GM12891 (cell line): Measurements from ENCODE around the gene IRF5. TPM values are rescaled to one million over a fixed set of nuclear protein-coding genes. Genes with fewer than 3 reads are reported as not detected.

Experiments
- DNase-seq: peaks from one replicate; pipeline ENCODE4 v3.0.0; 2011; ENCODE audit warnings: low spot score; ENCODE audit not compliant: insufficient read length
- FAIRE-seq: peaks from 2 replicates; lab custom pipeline; 2011; peaks lifted over from hg19 to GRCh38; lab: Jason Lieb, UNC
- PAX5 ChIP-seq: IDR thresholded peaks from 2 replicates; pipeline ENCODE4 v1.6.1; 2011; ENCODE audit warnings: low read length, moderate library complexity, mild to moderate bottlenecking; ENCODE audit not compliant: insufficient read depth, severe bottlenecking
- POLR2A ChIP-seq: IDR thresholded peaks from 2 replicates; pipeline ENCODE4 v1.6.1; 2011; ENCODE audit warnings: low read depth, low read length, control low read depth
- POLR2AphosphoS5 ChIP-seq: IDR thresholded peaks from 2 replicates; pipeline ENCODE4 v1.6.1; 2011; ENCODE audit warnings: low read depth, low read length, control low read depth
- POU2F2 ChIP-seq: IDR thresholded peaks from 2 replicates; pipeline ENCODE4 v1.6.1; 2011; ENCODE audit warnings: low read depth, mild to moderate bottlenecking, control low read depth, low read length, moderate library complexity
- SPI1 ChIP-seq: IDR thresholded peaks from 2 replicates; pipeline ENCODE4 v1.6.1; 2011; ENCODE audit warnings: low read depth, low read length, control low read depth
- TAF1 ChIP-seq: IDR thresholded peaks from 2 replicates; pipeline ENCODE4 v1.6.1; 2011; ENCODE audit warnings: low read depth, low read length, control low read depth
- polyA plus RNA-seq: library from polyadenylated mRNA; unstranded; fragments of >200 nt; gene quantifications from one replicate; pipeline ENCODE4 v1.2.1, GENCODE V29; 2012; ENCODE audit warnings: low read depth, missing spikeins, inconsistent platforms; ENCODE audit not compliant: missing spikeins

The IRF5 gene, protein sequence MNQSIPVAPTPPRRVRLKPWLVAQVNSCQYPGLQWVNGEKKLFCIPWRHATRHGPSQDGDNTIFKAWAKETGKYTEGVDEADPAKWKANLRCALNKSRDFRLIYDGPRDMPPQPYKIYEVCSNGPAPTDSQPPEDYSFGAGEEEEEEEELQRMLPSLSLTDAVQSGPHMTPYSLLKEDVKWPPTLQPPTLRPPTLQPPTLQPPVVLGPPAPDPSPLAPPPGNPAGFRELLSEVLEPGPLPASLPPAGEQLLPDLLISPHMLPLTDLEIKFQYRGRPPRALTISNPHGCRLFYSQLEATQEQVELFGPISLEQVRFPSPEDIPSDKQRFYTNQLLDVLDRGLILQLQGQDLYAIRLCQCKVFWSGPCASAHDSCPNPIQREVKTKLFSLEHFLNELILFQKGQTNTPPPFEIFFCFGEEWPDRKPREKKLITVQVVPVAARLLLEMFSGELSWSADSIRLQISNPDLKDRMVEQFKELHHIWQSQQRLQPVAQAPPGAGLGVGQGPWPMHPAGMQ
- 66.9 TPM for polyA plus RNA-seq

DNA sequence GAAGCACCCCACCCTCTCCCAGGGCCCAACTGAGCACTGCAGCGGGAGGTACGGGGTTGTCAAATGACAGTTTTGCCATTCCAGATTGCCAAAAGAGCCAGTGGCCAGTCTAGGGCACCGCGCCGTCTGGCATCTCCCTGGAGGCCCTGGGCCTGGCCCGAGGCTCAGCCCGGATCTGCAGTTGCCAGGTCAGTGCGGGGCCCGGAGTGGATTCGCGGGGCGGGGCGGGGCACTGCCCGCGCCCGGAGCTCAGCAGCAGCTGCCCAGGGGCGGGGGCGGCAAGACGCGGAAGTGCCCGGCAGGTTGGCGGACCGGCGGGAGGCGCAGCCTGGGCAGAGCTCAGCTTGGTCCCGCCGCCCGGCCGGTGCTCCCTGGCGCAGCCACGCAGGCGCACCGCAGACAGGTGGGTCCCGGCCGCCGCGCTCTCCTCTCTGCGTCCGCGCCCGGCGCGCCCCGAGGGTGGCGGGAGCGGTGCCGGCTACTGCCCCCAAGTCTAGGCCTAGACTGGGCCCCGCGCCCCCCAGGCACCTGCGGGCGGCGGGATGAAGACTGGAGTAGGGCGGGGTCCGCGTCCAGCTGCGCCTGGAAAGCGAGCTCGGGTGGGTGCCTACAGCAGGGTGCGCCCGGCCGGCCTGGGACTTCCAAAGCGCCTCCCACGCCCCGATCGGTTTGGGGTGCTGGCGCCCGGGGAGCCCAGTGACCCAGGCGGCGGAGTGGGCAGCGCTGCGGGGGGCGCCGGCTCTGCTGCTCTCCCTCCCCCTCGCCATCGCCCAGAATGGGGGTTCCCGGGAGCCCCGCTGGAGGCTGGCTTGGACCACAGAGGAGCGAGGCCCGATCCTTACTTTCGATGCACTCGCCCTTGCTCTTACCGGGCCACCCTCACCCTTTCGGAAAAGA lies at the start of gene IRF5:
Gene IRF5, plus strand, starts transcription at position 281 of the 897 bp plus-strand sequence. CDS start 4,155 bp downstream, outside the sequence.
- FAIRE-seq (peak; percentile 66), DNase-seq (no peak)
- 0 out of 2 replicates have a peak, but pooled peaks have one; percentile 23 for TF ChIP-seq SPI1
- no peak for TF ChIP-seq POU2F2
- TF ChIP-seq POLR2AphosphoS5: peak; percentile 81
- TF ChIP-seq PAX5: no peak
- no peak; the same call in none of the 2 replicates for TF ChIP-seq POLR2A
- TF ChIP-seq TAF1: 0 out of 2 replicates have a peak, but pooled peaks have one; percentile 64

DNA sequence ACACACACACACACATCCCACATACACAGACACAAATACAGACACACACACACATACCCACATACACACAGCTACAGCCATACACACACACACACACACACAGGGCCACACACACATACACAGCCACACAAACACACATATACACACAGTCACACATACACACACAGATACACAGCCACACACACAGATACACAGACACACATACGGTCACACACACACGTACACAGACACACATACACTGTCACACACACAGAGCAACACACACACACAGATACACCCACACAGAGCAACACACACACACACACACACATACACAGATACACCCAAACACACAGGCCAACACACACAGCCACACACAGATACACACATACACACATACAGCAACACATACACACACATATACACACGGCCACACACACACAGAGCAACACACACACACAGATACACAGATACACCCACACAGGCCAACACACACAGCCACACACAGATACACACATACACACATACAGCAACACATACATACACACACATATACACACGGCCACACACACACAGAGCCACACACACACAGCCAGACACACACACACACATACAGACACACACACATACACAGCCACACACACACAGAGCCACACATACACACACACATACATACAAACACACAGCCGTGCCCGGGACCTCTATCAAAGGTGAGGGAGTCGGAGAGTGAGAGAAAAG lies 49.5 kb upstream of the IRF5 start:
- FAIRE-seq (no peak), DNase-seq (no peak)
- no peak for TF ChIP-seq POLR2AphosphoS5
- no peak for TF ChIP-seq POU2F2
- no peak for TF ChIP-seq TAF1
- no peak for TF ChIP-seq PAX5
- TF ChIP-seq SPI1: no peak
- no peak for TF ChIP-seq POLR2A

DNA sequence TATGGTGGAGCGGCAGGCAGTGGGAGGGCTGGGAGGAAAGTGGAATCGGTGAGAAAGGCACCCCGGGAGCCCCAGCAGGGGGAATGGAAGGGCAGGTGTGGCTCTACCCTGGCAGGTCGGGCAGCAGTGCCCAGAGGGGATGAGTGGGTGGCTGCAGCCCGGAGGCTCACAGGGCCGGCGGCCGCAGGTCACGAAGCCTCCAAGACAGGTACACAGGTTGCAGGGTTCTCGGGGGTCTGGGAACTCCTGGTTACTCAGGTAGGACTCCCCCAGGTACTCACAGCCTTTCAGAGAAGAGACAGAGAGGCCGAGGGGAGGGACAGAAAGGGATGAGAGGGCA lies 49.0 kb upstream of the IRF5 start:
- no peak for TF ChIP-seq POLR2AphosphoS5
- TF ChIP-seq TAF1: no peak
- no peak for TF ChIP-seq SPI1
- no peak for TF ChIP-seq POU2F2
- TF ChIP-seq PAX5: no peak
- TF ChIP-seq POLR2A: no peak
- FAIRE-seq (no peak), DNase-seq (no peak)

DNA sequence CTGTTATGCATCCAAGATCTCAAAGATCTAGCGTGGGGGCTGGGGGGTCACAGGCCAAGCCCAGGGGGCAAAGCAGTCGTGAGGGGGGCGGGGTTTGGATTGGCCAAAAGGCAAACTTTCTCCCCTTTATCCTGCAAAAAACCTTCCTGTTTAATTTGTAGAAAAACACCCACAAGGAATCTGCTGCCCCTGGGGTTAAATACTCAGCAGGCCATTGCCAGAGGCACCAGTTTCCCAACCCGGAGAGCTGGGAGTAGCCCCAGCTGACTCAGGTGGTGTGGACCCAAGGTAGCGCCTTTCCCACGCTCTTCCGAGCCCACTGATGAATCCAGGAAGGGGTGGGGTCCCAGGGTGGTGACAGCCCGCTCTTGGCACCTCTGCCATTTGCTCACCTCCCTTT lies 48.6 kb upstream of the IRF5 start:
- FAIRE-seq (no peak), DNase-seq (no peak)
- TF ChIP-seq POU2F2 (no peak), POLR2A (no peak), POLR2AphosphoS5 (no peak), TAF1 (no peak), PAX5 (no peak), SPI1 (no peak)

DNA sequence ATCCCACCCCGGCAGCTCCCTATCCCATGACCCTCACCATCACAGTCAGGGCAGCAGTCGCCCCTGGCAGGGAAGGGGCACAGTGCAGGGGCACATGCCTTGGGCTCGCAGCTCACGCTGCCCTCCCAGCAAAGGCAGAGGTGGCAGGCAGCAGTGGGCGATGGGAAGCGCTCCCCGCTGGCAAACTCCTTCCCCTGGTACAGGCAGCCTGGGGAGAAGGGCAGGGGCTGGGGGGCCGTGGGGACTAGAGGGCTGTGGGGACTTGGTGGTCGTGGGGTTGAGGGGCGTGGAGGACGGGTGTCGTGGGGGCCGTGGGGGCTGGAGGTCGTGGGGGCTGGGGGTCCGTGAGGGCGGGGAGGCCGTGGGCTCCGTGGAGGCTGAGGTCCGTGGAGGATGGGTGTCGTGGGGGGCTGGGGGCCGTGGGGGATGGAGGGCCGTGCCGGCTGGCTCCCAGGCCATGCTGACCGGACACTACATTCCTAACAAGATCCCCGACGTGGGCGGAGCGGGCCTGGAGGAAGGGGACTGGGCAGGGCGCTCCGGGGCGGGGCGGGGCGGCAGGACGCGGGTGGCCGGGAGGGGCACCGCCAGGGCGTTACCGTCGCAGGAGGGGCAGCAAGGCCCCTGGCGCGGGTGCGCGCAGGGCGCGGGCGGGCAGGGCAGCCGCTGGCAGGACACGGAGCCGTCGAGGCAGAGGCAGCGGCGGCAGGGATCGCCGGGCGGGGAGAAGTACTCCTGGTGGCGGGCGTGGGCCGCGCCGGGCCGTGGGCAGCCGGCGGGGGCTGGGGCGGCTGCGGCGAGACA lies 47.2 kb upstream of the IRF5 start:
- no peak for DNase-seq
- no peak for TF ChIP-seq SPI1
- no peak for TF ChIP-seq PAX5
- no peak for TF ChIP-seq TAF1
- TF ChIP-seq POLR2A: no peak
- no peak for TF ChIP-seq POU2F2
- no peak for TF ChIP-seq POLR2AphosphoS5
- no peak for FAIRE-seq

DNA sequence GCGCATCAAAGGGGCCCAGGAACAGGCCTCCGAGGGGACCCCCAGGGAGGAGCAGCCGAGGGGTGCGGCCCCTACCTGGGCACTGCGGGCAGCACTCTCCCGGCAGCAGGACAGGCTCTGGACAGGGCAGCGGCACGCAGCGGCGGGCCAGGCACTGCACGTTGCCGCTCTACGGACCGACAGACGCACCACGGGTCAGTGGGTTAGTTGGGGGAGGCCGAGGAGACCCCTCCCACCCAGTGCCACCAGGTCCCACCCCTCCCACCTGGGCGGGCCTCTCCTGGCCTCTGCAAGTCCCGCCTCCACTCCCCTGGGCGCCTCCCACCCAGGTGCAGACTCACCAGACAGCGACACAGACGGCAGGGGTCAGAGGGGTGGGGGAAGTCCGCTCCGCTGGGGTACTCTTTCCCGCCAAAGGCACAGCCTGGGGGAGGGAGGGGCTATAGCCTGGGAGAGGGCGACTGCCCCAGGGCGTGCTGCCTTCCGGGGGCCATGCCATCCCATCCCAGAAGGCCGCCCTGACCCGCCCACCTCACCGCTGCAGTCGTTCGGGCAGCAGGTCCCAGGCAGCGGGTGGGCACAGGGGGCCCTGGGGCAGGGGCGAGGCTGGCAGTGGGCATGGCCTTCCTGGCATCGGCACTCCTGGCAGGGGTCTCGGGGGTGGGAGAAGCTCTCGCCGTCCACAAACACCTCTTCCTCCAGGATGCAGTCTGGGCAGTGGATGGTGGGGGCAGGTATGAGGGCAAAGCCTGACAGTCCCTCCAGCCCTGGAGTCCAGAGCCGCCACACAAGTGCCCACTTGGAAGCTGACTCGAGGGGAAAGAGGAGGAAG lies 46.4 kb upstream of the IRF5 start:
- FAIRE-seq (peak; percentile 33), DNase-seq (no peak)
- TF ChIP-seq POLR2AphosphoS5 (no peak), TAF1 (no peak), POU2F2 (no peak), POLR2A (no peak)

DNA sequence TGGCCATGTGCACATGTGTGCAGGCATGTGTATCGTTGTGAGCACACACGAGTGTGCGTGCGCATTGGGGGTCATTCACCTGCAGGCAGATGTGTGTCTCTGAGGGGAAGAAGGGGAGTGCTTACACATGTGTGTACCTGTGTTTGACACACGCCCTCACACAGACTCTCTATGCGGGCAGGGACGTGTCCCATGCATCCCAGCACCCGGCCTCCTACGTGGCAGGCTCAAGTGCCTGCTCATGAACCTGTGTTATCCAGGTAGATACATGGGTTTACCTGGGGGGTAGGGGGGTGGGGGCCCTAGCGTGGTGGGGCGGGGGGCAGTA lies 45.8 kb upstream of the IRF5 start:
- FAIRE-seq (no peak), DNase-seq (no peak)
- TF ChIP-seq TAF1 (no peak), SPI1 (no peak), POU2F2 (no peak), PAX5 (no peak), POLR2A (no peak), POLR2AphosphoS5 (no peak)
